ENCODE data around the gene NR5A1. TPM values are rescaled to one million over a fixed set of nuclear protein-coding genes. Genes with fewer than 3 reads are reported as not detected.

Gene NR5A1
- total RNA-seq, 2 experiments from 2014 or later = not detected

DNA sequence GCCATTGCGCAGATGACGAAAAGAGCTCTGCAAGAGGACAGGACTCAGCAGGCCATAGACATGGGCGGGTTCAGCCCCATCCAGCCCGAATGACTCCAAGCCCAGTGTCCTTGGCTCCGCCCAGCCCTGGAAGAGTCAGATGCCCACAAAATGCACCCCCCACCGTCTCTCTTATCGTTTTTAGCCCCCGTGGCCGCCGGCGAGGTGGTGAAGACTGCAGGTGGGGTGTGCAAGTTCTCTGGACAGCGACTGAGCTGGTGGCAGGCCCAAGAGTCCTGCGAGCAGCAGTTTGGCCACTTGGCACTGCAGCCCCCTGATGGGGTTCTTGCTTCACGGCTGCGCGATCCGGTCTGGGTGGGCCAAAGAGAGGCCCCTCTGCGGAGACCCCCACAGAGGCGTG, 54.9 kb downstream of the NR5A1 start:
- H3K4me1 Mint-ChIP-seq = no peaks in the 10 kb centered on the region
- ChIA-PET CTCF (interaction anchor here (0.6 kb wide), 1 partner anchor 895 kb away, joined by 3 read pairs; no protein-coding TSS in a partner anchor), POLR2A (no interaction called here)
- ATAC-seq = no peak
- H3K9me3 Mint-ChIP-seq (ENCODE audit: low read depth) = no peaks in the 10 kb centered on the region
- intact Hi-C loops (cut with DNase I, micrococcal nuclease) = no loop called here
- H3K4me3 Mint-ChIP-seq = no peak overlapping the region
- peaks cover 27% of the 10 kb centered on the region for H3K27me3 Mint-ChIP-seq
- no peak for DNase-seq
- no peak overlapping the region for H3K27ac Mint-ChIP-seq
- no peaks in the 10 kb centered on the region for H3K36me3 Mint-ChIP-seq (ENCODE audit: low read depth)

DNA sequence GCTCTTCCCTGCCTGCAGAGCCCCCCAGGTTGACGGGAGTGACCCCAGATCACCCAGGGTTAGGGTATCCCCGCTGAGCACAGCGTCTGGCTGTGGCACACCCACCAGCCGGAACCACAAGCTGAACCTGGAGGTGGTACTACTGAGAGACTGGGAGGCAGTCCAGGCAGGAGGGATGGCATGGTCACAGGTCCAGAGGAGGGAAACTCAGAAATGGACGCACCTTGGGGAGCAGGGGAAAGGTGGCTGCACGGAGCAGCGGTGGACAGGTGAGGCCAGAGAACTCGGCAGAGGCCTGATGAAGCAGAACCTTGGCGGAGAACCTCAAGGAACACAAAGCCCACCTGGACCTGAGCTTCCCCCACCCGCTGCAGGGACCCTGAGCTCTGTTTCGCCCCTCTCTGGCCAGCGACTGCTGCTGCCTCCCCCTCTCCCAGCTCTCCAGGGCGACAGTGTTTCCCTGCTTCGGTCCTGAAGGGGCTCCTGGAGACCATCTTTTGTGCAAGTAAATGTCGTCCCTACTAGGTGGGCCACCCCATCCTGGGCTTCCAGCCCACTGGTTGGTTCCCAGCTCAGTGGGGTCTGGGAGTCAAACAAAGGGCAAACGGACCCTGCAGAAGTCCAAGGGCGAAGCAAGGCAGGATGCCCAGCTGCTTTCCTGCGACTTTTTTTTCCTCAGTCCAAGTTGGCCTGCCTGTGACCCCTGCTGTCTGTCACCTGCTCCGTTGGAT, 56.1 kb downstream of the NR5A1 start:
- Mint-ChIP-seq H3K9me3 (ENCODE audit: low read depth) (no peaks in the 10 kb centered on the region), H3K27ac (no peak overlapping the region), H3K27me3 (peaks cover 27% of the 10 kb centered on the region), H3K4me3 (no peak overlapping the region), H3K36me3 (ENCODE audit: low read depth) (no peaks in the 10 kb centered on the region), H3K4me1 (no peaks in the 10 kb centered on the region)
- ChIA-PET CTCF (no interaction called here), POLR2A (no interaction called here)
- DNase-seq (no peak), ATAC-seq (no peak)
- intact Hi-C loops (cut with DNase I, micrococcal nuclease) = no loop called here

DNA sequence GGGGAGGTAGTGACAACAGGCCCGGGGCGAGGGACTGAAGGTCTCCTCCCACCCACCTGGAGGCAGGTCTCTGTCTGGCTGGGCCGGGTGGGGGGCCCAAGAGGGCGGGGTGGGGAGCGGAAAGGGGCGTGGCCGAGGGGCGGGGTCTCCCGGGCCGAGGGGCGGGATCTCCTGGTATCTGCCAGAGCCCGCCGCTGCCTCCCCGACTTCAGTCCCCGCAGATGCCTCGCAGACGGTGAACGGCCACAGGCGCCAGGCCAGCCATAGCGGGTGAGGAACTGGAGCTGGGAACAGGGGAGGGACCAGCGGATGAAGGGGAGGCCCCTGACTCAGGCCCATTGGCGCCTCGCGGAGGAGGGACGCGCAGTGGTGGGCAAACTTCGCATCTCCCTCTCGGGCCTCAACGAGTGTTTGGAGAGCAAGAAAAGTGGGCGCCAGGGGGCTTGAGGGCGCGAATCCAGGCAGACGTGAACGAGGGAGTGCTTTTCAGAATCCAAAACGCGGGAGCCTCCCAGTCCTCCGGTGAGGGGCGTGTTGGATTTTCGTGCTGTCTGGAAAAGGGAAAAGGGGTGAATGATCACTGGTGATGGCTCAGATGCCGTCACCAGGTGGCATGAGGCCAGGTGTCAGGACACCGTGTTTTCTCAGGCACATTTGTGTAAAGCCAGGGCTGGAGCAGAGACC, 56.8 kb downstream of the NR5A1 start, which contains the start of gene ADGRD2:
Gene ADGRD2, plus strand, starts transcription at position 211 of the 684 bp plus-strand sequence. CDS start 1,216 bp downstream, outside the sequence.
- Mint-ChIP-seq H3K27me3 (peaks cover 29% of the 10 kb centered on the region), H3K27ac (no peak within 1 kb of the TSS), H3K4me1 (no peaks in the 10 kb centered on the region), H3K9me3 (ENCODE audit: low read depth) (no peaks in the 10 kb centered on the region), H3K4me3 (no peak within 1 kb of the TSS), H3K36me3 (ENCODE audit: low read depth) (no peaks in the 10 kb centered on the region)
- ATAC-seq (peak; percentile 18), DNase-seq (peak; percentile 35)
- ChIA-PET POLR2A (no interaction called here), CTCF (interaction anchor here (0.6 kb wide), 1 partner anchor 31 kb away, joined by 3 read pairs; no protein-coding TSS in a partner anchor)
- intact Hi-C loops (cut with DNase I, micrococcal nuclease) = no loop called here

DNA sequence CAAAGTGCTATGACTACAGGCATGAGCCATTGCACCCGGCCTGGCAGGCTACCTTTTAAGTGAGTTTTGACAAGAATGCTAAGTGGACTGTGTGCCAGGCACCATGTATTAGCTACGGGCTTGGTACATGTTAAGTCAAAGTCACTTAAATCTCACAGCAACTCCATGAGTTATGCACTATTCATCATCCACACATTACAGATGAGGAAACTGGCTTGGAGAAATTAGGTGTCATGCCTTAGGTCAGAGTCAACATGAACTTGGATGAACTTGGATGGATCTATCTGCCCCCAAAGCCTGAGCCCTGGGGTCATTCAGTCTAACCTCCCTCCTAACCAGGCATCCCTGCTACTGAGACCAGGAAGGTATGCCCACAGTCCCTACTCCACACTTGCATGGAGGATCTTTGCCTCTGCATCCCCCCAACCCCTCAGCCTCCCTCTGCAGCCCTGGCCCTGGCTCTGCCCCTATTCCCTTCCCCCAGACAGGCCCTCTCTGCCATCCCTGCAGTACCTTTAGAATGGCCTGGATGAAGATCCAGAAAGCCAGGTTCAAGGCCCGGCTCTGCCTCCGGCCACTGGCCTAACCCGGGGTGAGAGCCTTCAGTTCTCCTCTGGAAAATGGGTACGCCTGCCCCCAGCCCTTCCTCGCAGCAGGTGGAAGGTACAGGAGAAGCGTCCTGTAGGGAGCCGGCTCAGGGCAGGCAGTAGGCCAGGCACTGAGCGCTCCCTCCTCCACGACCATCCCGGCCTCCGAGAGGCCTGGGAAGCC, 57.6 kb downstream of the NR5A1 start:
- Mint-ChIP-seq H3K36me3 (ENCODE audit: low read depth) (no peaks in the 10 kb centered on the region), H3K4me1 (no peaks in the 10 kb centered on the region), H3K27me3 (peaks cover 31% of the 10 kb centered on the region), H3K4me3 (no peak overlapping the region), H3K27ac (no peak overlapping the region), H3K9me3 (ENCODE audit: low read depth) (no peaks in the 10 kb centered on the region)
- ATAC-seq (no peak), DNase-seq (no peak)
- intact Hi-C loops (cut with DNase I, micrococcal nuclease) = no loop called here
- POLR2A ChIA-PET = no interaction called here
- CTCF ChIA-PET = interaction anchor here (0.6 to 0.8 kb wide), 3 partner anchors 31 to 95 kb away, joined by 3 read pairs; no protein-coding TSS in a partner anchor

DNA sequence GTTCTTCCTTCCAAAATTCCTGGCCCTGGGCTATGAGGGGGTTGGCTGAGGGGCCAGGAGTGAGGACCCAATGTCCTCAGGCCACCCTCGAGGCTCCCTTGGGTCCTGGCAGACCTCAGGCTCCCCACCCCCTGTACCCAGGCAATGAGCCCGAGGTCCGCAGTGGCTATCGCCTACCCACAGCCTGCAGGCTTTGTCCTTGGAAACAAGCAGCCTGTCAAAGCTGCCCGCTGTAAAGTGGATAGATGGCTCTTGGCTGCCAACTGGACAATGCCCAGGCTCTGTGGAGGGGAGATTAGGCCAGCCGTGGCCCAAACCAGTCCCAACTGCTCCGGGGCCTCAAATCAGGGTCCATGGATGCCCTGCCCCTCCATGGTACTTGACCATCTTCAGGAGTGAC, 59.2 kb downstream of the NR5A1 start:
- intact Hi-C loops (cut with DNase I, micrococcal nuclease) = no loop called here
- Mint-ChIP-seq H3K4me3 (no peak overlapping the region), H3K27ac (no peak overlapping the region), H3K36me3 (ENCODE audit: low read depth) (no peaks in the 10 kb centered on the region), H3K4me1 (no peaks in the 10 kb centered on the region), H3K27me3 (peaks cover 30% of the 10 kb centered on the region), H3K9me3 (ENCODE audit: low read depth) (no peaks in the 10 kb centered on the region)
- no peak for ATAC-seq
- no peak for DNase-seq
- ChIA-PET CTCF (interaction anchor here (0.7 kb wide), 1 partner anchor 210 kb away, joined by 3 read pairs; no protein-coding TSS in a partner anchor), POLR2A (no interaction called here)

DNA sequence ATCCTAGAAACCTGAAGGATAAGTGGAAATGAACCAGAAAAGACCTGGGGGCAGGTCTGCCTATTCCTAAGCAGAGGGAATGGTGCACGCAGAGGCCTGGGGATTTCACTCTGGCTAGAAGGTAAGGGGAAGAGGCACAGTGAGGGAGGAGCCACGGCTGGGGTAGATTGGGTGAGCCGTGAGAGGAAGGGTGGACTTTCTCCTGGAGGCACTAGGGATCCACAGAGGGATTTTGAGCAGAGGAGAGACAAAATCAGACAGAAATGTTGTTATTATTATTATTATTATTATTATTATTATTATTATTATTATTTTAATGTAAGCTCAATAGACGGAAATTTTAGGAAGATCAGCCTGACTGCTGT, 59.9 kb downstream of the NR5A1 start:
- Mint-ChIP-seq H3K9me3 (ENCODE audit: low read depth) (no peaks in the 10 kb centered on the region), H3K27me3 (peaks cover 26% of the 10 kb centered on the region), H3K4me1 (no peaks in the 10 kb centered on the region), H3K27ac (no peak overlapping the region), H3K4me3 (no peak overlapping the region), H3K36me3 (ENCODE audit: low read depth) (no peaks in the 10 kb centered on the region)
- DNase-seq (no peak), ATAC-seq (no peak)
- intact Hi-C loops (cut with DNase I, micrococcal nuclease) = no loop called here
- CTCF ChIA-PET = interaction anchor here (0.7 kb wide), 1 partner anchor 210 kb away, joined by 3 read pairs; no protein-coding TSS in a partner anchor
- POLR2A ChIA-PET = no interaction called here

DNA sequence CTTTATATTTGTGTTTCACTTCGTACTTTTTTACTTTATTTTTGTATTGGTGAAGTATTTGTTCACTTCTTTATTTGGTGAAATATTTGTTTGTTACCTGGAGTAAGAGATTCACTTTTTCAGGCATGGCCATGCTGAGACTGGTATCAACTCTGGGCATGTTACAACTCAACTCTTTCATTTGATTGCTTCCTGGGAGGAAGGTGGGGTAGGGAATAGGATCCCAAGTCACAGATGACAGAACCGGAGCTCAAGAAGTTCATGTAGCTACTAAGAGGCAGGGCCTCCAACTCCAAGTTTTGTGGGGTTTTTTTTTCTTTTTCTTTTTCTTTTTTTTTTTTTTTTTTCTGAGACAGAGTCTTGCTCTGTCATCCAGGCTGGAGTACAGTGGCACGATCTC, 63.0 kb downstream of the NR5A1 start:
- intact Hi-C loops (cut with DNase I, micrococcal nuclease) = no loop called here

DNA sequence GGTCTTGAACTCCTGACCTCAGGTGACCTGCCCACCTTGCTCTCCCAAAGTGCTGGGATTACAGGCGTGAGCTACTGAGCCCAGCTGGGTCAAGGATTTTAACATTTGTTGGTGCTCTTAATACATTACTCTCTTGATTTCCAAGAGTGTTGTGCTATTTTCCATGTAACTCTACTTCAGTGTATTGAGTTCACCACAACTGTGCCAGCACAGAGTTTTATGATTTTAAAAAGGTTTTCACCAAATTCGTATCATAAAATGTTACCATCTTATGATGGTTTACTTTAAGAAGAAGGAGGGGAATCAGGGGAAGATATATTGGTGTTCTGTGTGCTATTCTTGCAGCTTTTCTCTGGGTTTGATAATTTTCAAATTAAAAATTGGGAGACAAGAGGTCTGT, 63.6 kb downstream of the NR5A1 start:
- ChIA-PET CTCF (no interaction called here), POLR2A (no interaction called here)
- intact Hi-C loops (cut with DNase I, micrococcal nuclease) = no loop called here
- no peak overlapping the region for H3K4me3 Mint-ChIP-seq
- no peak for DNase-seq
- H3K27me3 Mint-ChIP-seq = peaks cover 26% of the 10 kb centered on the region
- no peak for ATAC-seq
- H3K4me1 Mint-ChIP-seq = no peaks in the 10 kb centered on the region
- H3K36me3 Mint-ChIP-seq (ENCODE audit: low read depth) = no peaks in the 10 kb centered on the region
- no peak overlapping the region for H3K27ac Mint-ChIP-seq
- peaks cover 2% of the 10 kb centered on the region for H3K9me3 Mint-ChIP-seq (ENCODE audit: low read depth)

More for the DNA sequence above, 63.0 kb downstream of the NR5A1 start:
- CTCF ChIA-PET = interaction anchor here (0.8 kb wide), 1 partner anchor 26 kb away, joined by 3 read pairs; no protein-coding TSS in a partner anchor
- Mint-ChIP-seq H3K36me3 (ENCODE audit: low read depth) (no peaks in the 10 kb centered on the region), H3K4me1 (no peaks in the 10 kb centered on the region), H3K4me3 (no peak overlapping the region), H3K9me3 (ENCODE audit: low read depth) (no peaks in the 10 kb centered on the region), H3K27ac (no peak overlapping the region), H3K27me3 (peaks cover 26% of the 10 kb centered on the region)
- POLR2A ChIA-PET = no interaction called here
- DNase-seq (no peak), ATAC-seq (no peak)

DNA sequence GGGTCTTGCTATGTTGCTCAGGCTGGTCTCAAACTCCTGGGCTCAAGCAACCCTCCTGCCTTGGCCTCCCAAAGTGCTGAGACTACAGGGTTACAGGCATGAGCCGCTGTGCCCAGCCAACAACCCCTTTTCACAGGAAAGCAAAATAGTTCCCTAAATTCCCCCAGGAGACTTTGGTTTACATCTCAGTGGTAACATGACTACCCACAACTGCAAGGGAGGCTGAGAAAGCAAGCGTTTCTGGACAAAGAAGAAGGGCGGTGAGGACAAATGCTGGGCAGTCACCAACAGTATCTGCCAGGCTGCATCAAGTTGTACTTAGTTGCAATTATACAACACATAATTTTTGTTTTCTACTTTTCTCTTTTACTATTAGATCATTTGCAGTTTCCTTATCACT, 64.4 kb downstream of the NR5A1 start:
- POLR2A ChIA-PET = no interaction called here
- H3K9me3 Mint-ChIP-seq (ENCODE audit: low read depth) = peaks cover 2% of the 10 kb centered on the region
- no peak overlapping the region for H3K4me3 Mint-ChIP-seq
- no peak for DNase-seq
- no peaks in the 10 kb centered on the region for H3K36me3 Mint-ChIP-seq (ENCODE audit: low read depth)
- ATAC-seq = no peak
- CTCF ChIA-PET = no interaction called here
- intact Hi-C loops (cut with DNase I, micrococcal nuclease) = no loop called here
- H3K27me3 Mint-ChIP-seq = peaks cover 26% of the 10 kb centered on the region
- H3K27ac Mint-ChIP-seq = no peak overlapping the region
- no peaks in the 10 kb centered on the region for H3K4me1 Mint-ChIP-seq

DNA sequence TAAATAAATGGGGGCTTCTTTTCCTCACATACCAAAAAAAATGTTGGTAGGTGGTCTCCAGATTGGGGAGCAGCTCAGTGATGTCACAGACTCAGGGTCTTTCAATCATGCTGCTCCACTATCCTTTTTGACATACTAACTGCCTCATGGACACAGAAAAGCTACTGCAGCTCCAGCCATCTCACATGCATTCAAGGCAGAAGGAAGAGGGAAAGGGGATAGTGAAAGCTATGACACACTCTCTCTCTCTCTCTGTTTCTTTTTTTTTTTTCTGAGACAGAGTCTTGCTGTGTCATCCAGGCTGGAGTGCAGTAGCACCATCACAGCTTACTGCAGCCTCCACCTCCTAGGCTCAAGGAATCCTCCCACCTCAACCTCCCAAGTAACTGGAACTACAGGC, 64.8 kb downstream of the NR5A1 start:
- peaks cover 26% of the 10 kb centered on the region for H3K27me3 Mint-ChIP-seq
- CTCF ChIA-PET = no interaction called here
- H3K4me1 Mint-ChIP-seq = no peaks in the 10 kb centered on the region
- DNase-seq (no peak), ATAC-seq (no peak)
- H3K9me3 Mint-ChIP-seq (ENCODE audit: low read depth) = peaks cover 2% of the 10 kb centered on the region
- POLR2A ChIA-PET = no interaction called here
- no peak overlapping the region for H3K4me3 Mint-ChIP-seq
- no peaks in the 10 kb centered on the region for H3K36me3 Mint-ChIP-seq (ENCODE audit: low read depth)
- intact Hi-C loops (cut with DNase I, micrococcal nuclease) = no loop called here
- no peak overlapping the region for H3K27ac Mint-ChIP-seq

DNA sequence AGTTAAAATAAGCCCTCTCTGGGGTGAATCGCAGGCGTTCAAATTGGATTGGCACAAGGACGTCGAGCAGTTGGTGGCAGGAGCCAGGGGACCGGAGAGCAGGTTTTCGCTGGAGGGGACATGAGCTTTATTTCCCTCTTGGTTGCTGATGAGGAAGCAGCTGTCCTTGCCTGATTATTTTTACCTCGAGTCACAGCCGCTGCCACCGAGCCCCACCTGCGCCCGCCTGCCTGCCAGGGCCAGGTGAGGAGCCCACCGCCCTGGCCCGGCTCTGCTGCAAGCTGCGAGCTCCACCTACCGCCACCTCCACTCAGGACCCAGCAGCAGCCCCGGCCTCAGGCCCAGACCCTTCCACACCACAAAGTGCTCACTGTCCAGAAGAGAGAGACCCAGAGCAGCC, 65.9 kb downstream of the NR5A1 start:
- no peak for DNase-seq
- CTCF ChIA-PET = interaction anchor here (0.6 kb wide), 1 partner anchor 311 kb away, joined by 4 read pairs; no protein-coding TSS in a partner anchor

More for the DNA sequence above, 65.9 kb downstream of the NR5A1 start:
- Mint-ChIP-seq H3K9me3 (ENCODE audit: low read depth) (peaks cover 2% of the 10 kb centered on the region), H3K4me3 (no peak overlapping the region), H3K27ac (no peak overlapping the region), H3K27me3 (peaks cover 26% of the 10 kb centered on the region), H3K4me1 (no peaks in the 10 kb centered on the region), H3K36me3 (ENCODE audit: low read depth) (no peaks in the 10 kb centered on the region)
- ATAC-seq = no peak
- POLR2A ChIA-PET = no interaction called here
- intact Hi-C loops (cut with DNase I, micrococcal nuclease) = no loop called here
